ENCODE results near the gene METTL25B.

METTL25B gene

GRCh38 chr1:156767879-156768604, 39.8 kb downstream of the METTL25B start:
- Histone ChIP-seq H3K36me3 (ENCODE audit: control insufficient read depth, insufficient read depth, low read length) (peaks cover 3% of the 10 kb centered on the region), H3K27me3 (replicated peaks; ENCODE audit: control insufficient read depth, insufficient read depth, low read length) (no peaks in the 10 kb centered on the region), H3K4me3 (replicated peaks; ENCODE audit: low read depth, low read length) (peak overlapping the region; percentile 91)
- peak; percentile 52 for DNase-seq (ENCODE audit: extremely low read depth, insufficient read length)
- TF ChIP-seq CTCF (IDR thresholded peaks at IDR 0.05; ENCODE audit: insufficient read depth, low read length, poor library complexity, severe bottlenecking): no peak

GRCh38 chr1:156768610-156769295, 40.5 kb downstream of the METTL25B start:
- DNase-seq (ENCODE audit: extremely low read depth, insufficient read length): no peak
- H3K36me3 ChIP-seq (ENCODE audit: control insufficient read depth, insufficient read depth, low read length): peaks cover 3% of the 10 kb centered on the region
- H3K4me3 ChIP-seq (replicated peaks; ENCODE audit: low read depth, low read length): peak overlapping the region; percentile 91
- H3K27me3 ChIP-seq (replicated peaks; ENCODE audit: control insufficient read depth, insufficient read depth, low read length): no peaks in the 10 kb centered on the region
- no peak for TF ChIP-seq CTCF (IDR thresholded peaks at IDR 0.05; ENCODE audit: insufficient read depth, low read length, poor library complexity, severe bottlenecking)

DNA sequence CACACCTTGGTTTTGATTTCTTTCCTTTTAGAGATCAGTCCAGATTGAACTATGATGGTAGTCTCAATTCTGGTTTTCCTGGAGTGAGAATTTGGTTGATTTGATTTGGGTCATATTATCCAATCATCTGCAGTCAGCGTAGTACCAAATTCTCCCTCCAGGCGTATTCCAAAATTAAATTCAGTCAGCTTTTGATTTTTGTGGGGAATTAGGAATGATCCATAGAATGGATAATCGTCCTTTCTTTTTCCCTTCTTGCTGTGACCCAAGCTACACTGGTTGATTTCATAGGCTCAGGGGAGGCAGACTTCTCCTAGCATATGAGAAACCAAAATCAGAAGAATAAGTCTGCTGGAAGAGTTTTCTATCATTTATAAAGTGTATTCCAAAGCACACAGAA, 44.0 kb downstream of the METTL25B start:
- Histone ChIP-seq H3K36me3 (ENCODE audit: control insufficient read depth, insufficient read depth, low read length) (peaks cover 3% of the 10 kb centered on the region), H3K4me3 (replicated peaks; ENCODE audit: low read depth, low read length) (no peak overlapping the region), H3K27me3 (replicated peaks; ENCODE audit: control insufficient read depth, insufficient read depth, low read length) (no peaks in the 10 kb centered on the region)
- no peak for TF ChIP-seq CTCF (IDR thresholded peaks at IDR 0.05; ENCODE audit: insufficient read depth, low read length, poor library complexity, severe bottlenecking)
- DNase-seq (ENCODE audit: extremely low read depth, insufficient read length): no peak

DNA sequence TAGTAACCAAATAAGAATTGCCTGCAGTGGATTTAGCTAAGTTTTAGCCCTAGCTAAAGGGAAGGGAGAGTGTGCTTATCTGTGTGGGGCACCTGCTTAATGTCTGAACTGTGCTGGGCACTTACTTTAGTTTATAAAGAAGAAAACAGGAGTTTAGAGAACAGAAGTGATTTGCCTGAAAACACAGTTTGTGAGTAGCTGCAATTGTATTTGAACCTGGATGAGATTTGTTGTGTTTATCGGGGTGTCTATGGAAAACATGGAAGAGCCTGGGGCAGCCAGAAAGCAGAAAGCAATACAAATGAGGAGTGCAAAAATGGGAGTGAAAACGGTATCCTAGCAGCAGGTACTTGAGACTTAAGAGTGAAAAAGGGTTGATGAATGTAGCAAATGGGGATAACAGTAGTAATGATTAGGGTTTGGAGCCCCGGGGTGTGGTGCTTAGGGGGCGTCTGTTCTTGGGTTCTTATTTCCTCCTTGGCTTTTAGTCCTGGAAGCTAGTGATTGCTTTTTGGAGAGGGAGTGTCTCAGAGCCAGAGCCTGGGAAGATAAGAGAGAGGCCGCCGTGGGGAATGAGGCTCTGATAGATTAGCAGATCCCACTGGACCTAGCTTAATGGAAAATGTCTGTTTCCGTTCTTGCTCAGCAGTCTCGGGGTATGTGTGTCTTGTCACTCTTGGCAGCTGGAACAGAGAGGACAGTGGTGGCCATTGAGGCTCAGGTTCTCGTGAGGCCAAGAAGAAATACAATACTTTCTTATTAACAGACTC, 44.6 kb downstream of the METTL25B start:
- peaks cover 3% of the 10 kb centered on the region for H3K36me3 ChIP-seq (ENCODE audit: control insufficient read depth, insufficient read depth, low read length)

DNA sequence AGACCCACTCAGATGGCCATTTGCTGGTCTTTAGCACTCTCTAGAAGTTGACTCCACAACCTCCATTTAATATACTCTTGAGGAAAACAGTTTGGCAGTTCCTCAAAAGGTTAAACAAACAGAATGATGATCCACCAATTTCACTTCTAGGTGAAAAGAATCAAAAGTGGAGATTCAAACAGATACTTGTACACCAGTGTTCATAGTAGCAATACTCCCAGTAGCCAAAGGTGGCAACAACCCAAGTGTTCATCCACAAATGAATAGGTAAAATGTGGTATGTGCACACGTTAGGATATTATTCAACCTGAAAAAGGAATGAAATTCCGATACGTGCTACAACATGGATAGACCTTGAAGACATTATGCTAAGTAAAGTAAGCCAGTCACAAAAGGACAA, 45.3 kb downstream of the METTL25B start:
- Histone ChIP-seq H3K4me3 (replicated peaks; ENCODE audit: low read depth, low read length) (no peak overlapping the region), H3K27me3 (replicated peaks; ENCODE audit: control insufficient read depth, insufficient read depth, low read length) (no peaks in the 10 kb centered on the region), H3K36me3 (ENCODE audit: control insufficient read depth, insufficient read depth, low read length) (peaks cover 3% of the 10 kb centered on the region)
- DNase-seq (ENCODE audit: extremely low read depth, insufficient read length): no peak
- TF ChIP-seq CTCF (IDR thresholded peaks at IDR 0.05; ENCODE audit: insufficient read depth, low read length, poor library complexity, severe bottlenecking): no peak

More for the DNA sequence above, 44.6 kb downstream of the METTL25B start:
- TF ChIP-seq CTCF (IDR thresholded peaks at IDR 0.05; ENCODE audit: insufficient read depth, low read length, poor library complexity, severe bottlenecking): no peak
- no peaks in the 10 kb centered on the region for H3K27me3 ChIP-seq (replicated peaks; ENCODE audit: control insufficient read depth, insufficient read depth, low read length)
- no peak for DNase-seq (ENCODE audit: extremely low read depth, insufficient read length)
- H3K4me3 ChIP-seq (replicated peaks; ENCODE audit: low read depth, low read length): no peak overlapping the region

Measured in GM06990 (cell line).